Tibial artery (tissue), 4 donors: Measurements from ENCODE around the gene MTFP1.

Experiments used
- DNase-seq, 2 donors: peaks; one replicate each; pipeline ENCODE4 v3.0.0-alpha.2; 2019
- H3K27ac ChIP-seq, 2 donors: fragments of 200-600 bp; sonication (generic) in 1 of 2; 1 replicate in 1 of 2; 2 replicates in 1 of 2; pipeline ENCODE4 v1.5.1; 2018 to 2019; ENCODE audit warnings: mild to moderate bottlenecking in 1 of 2
- H3K27me3 ChIP-seq, 2 donors: fragments of 200-600 bp; sonication (generic) in 1 of 2; one replicate each; pipeline versions ENCODE4 v1.5.1 to v1.6.0; 2016 to 2019
- H3K36me3 ChIP-seq, 3 donors: fragments of 200-600 bp; sonication (generic) in 2 of 3; one replicate each; pipeline ENCODE4 v1.5.1; 2016 to 2019; ENCODE audit warnings: mild to moderate bottlenecking in 2 of 3
- H3K4me1 ChIP-seq, 4 donors: fragments of 200-600 bp; sonication (generic) in 2 of 4; 1 replicate in 3 of 4; 2 replicates in 1 of 4; pipeline ENCODE4 v1.5.1; 2016 to 2019
- H3K4me3 ChIP-seq, 2 donors: fragments of 200-600 bp; sonication (generic) in 1 of 2; 1 replicate in 1 of 2; 2 replicates in 1 of 2; pipeline ENCODE4 v1.5.1; 2018 to 2019; ENCODE audit warnings: mild to moderate bottlenecking in 2 of 2
- H3K9me3 ChIP-seq, 3 donors: fragments of 200-600 bp; sonication (generic) in 1 of 3; one replicate each; pipeline ENCODE4 v1.5.1; 2016 to 2019
- intact Hi-C: fragments of 100-400 bp; cut with DNase I; formaldehyde crosslinking; loops from one replicate; pipeline ENCODE4 v1.15.0; 2023; ENCODE audit warnings: low total_unique reads
- TF ChIP-seq, protein P1 (sequence below), 2 experiments: fragments of 200-600 bp in 1 of 2; fragments of 450-650 bp in 1 of 2; IDR thresholded peaks; one replicate each; pipeline ENCODE4 v1.5.1; 2017 to 2019; ENCODE audit warnings: antibody characterized with exemption in 2 of 2, mild to moderate bottlenecking in 1 of 2, moderate library complexity in 1 of 2

Gene MTFP1

DNA sequence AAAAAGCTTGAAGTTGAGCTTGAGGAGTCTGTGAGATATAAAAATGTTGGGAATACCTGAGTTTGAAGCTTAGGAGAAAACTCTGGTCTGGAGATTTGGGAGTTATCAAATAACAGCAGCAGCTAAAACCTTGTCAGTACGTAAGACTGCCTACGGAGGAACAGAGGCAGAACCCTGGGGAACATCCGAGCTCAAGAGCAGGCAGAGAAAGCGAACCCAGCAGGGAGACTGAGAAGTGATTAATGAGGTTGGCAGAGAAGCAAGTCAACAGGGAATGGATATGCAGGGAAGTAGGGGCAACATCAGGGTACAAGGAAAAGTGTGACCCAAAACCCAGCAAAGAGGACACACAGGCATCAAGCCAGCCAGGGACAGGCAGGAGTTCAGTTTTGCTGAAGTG is 12.6 kb upstream of the MTFP1 start:
- no peak for DNase-seq
- Histone ChIP-seq H3K36me3 (peaks cover 21 to 89% (median 53%) of the 10 kb centered on the region in 3 donors), H3K27me3 (no peaks in the 10 kb centered on the region), H3K4me1 (peaks cover 0 to 3% (median 0%) of the 10 kb centered on the region in 4 donors), H3K27ac (no peak overlapping the region), H3K4me3 (no peak overlapping the region), H3K9me3 (no peaks in the 10 kb centered on the region)
- intact Hi-C loops, result no loop called here
- TF ChIP-seq, protein P1, sequence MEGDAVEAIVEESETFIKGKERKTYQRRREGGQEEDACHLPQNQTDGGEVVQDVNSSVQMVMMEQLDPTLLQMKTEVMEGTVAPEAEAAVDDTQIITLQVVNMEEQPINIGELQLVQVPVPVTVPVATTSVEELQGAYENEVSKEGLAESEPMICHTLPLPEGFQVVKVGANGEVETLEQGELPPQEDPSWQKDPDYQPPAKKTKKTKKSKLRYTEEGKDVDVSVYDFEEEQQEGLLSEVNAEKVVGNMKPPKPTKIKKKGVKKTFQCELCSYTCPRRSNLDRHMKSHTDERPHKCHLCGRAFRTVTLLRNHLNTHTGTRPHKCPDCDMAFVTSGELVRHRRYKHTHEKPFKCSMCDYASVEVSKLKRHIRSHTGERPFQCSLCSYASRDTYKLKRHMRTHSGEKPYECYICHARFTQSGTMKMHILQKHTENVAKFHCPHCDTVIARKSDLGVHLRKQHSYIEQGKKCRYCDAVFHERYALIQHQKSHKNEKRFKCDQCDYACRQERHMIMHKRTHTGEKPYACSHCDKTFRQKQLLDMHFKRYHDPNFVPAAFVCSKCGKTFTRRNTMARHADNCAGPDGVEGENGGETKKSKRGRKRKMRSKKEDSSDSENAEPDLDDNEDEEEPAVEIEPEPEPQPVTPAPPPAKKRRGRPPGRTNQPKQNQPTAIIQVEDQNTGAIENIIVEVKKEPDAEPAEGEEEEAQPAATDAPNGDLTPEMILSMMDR (IDR thresholded peaks at IDR 0.05), result no peak

DNA sequence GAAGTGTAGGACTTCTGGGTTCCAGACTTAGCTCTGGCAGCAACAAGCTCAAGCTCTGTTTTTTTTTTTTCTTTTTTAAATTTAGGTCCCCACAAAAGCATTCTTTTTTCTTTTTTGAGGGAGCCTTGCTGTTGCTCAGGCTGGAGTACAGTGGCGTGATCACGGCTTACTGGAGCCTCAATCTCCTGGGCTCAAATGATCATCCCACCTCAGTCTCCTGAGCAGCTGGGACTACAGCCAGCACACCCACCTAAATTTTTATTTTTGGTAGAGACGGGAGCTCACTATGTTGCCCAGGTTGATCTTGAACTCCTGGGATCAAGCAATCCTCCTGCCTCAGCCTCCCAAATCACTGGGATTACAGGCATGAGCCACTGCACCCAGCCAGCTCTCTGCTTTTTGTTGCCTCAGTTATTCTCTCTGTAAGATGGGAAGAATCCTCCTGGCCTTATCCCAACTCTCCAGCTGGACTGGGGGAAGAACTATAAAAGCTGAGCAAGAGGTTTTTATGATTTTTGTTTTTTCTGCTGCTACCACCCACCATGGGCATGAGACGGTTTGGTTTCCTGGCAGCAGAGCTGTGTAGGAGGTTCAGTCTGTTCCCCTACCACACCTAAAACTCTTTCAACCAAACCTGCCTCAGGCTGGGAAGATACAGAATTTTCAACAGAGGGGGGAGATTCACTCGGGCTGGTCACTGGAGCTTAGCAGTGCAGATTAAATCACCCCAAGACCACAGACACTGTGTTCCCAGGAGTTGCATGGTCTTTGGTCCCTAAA is 11.6 kb upstream of the MTFP1 start:
- TF ChIP-seq, protein P1 (IDR thresholded peaks at IDR 0.05), result no peak
- H3K27ac ChIP-seq, result no peak overlapping the region
- no peaks in the 10 kb centered on the region for H3K9me3 ChIP-seq
- intact Hi-C loops, result no loop called here
- peaks cover 30 to 90% (median 56%) of the 10 kb centered on the region in 3 donors for H3K36me3 ChIP-seq
- DNase-seq, result no peak
- H3K4me1 ChIP-seq, result peaks cover 0 to 3% (median 0%) of the 10 kb centered on the region in 4 donors
- H3K27me3 ChIP-seq, result no peaks in the 10 kb centered on the region
- H3K4me3 ChIP-seq, result no peak overlapping the region

DNA sequence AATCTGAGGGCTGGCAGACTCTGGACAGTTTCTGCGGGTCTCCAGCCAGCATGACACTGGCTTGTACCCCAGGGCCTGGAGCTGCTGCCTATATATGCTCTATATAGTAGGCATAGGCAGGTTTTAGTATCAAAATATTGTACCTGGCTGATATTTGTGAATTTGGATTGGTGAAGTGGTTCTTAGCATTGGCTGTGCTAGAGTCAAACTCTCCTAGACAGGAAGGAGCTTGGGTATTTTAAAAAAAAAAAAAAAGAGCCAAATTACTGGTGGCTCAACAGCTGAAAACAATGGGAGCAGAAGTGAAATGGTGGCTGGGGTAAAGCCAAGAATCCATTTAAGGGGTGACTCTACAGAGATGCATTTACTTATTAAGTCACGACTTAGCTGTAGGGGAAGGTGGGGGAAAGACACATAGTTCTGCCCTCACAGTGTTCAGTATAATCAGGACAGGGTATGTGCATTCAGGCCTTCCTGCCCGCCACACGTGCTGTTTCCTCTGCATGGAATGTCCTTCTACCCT is 11.0 kb upstream of the MTFP1 start:
- intact Hi-C loops, result no loop called here
- no peak overlapping the region for H3K4me3 ChIP-seq
- H3K27ac ChIP-seq, result no peak overlapping the region
- DNase-seq, result no peak
- peaks cover 0 to 3% (median 0%) of the 10 kb centered on the region in 4 donors for H3K4me1 ChIP-seq
- TF ChIP-seq, protein P1 (IDR thresholded peaks at IDR 0.05), result no peak
- H3K9me3 ChIP-seq, result no peaks in the 10 kb centered on the region
- no peaks in the 10 kb centered on the region for H3K27me3 ChIP-seq
- peaks cover 33 to 87% (median 60%) of the 10 kb centered on the region in 3 donors for H3K36me3 ChIP-seq

DNA sequence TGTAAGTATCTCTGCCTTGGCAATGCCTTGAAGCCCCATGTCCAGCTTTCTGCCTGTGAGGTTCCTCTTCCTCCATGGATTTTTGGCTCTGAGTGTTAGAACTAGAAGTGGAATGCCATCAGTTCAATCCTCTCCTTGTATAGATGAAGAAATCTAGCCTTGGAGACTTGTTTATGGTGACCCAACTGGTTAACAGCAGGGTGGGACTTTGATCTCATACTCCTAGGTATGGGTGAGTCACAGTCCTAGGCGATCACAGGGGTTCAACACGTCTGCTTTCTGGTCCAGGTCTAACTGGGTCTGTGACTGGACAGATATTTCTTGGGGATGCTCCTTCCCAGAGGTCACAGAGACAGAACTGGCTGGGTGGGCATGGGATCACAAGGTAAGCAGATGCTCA is 9.2 kb upstream of the MTFP1 start:
- no peaks in the 10 kb centered on the region for H3K27me3 ChIP-seq
- H3K36me3 ChIP-seq, result peaks cover 33 to 69% (median 45%) of the 10 kb centered on the region in 3 donors
- no peak for DNase-seq
- no peak overlapping the region for H3K4me3 ChIP-seq
- no peaks in the 10 kb centered on the region for H3K9me3 ChIP-seq
- TF ChIP-seq, protein P1 (IDR thresholded peaks at IDR 0.05), result no peak
- no peak overlapping the region for H3K27ac ChIP-seq
- intact Hi-C loops, result no loop called here
- H3K4me1 ChIP-seq, result peaks cover 0 to 16% (median 6%) of the 10 kb centered on the region in 4 donors

DNA sequence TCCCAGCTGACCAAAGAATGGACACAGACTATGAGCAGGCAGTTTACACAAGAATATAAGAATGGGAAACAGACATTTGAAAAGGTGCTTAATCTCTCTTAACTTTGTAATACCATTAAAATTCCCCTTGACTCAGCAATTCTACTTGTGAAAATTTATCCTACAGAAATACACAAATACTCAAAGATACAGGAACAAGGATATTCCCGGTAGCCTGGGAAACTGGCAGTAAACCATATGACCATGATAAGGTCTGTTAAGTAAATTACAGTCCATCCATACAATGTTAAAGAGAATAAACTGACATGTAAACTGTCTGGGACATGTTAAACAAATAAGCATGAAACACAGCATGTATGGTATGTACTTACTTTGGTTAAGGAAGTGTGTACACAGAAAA is 8.7 kb upstream of the MTFP1 start:
- Histone ChIP-seq H3K9me3 (no peaks in the 10 kb centered on the region), H3K4me1 (peaks cover 0 to 20% (median 11%) of the 10 kb centered on the region in 4 donors), H3K27ac (no peak overlapping the region), H3K4me3 (no peak overlapping the region), H3K36me3 (peaks cover 33 to 66% (median 45%) of the 10 kb centered on the region in 3 donors), H3K27me3 (no peaks in the 10 kb centered on the region)
- intact Hi-C loops, result no loop called here
- TF ChIP-seq, protein P1 (IDR thresholded peaks at IDR 0.05), result no peak
- DNase-seq, result no peak
